ENCODE measurements around the gene TEX2. TPM values are rescaled to one million over a fixed set of nuclear protein-coding genes. Genes with fewer than 3 reads are reported as not detected.
A peak's percentile ranks its signal among the peaks of the same experiment; 100 is the strongest.

TEX2 gene
- total and polyA plus RNA-seq, 9 of the 15 experiments (the other 6 are each of a cell fraction or from before 2014, with no cell fraction given): 4.1 to 27.6 (median 19.3) TPM

- TF ChIP-seq CREB1 (IDR thresholded peaks at IDR 0.05) (peak; percentile 78), CREB1 (CRISPR knock-in tag; IDR thresholded peaks at IDR 0.05) (peak; percentile 58; the same call in 1 of the 2 replicates), HNRNPLL (IDR thresholded peaks at IDR 0.05; ENCODE audit: low read depth, low read length, poor library complexity, severe bottlenecking) (peak; percentile 16), SRSF9 (IDR thresholded peaks at IDR 0.05; ENCODE audit: borderline replicate concordance, low read depth, low read length) (no peak), ZNF121 (CRISPR knock-in tag; conservative IDR thresholded peaks at IDR 0.05) (no peak), TEAD2 (tag; IDR thresholded peaks at IDR 0.05) (no peak), ZNF511 (CRISPR knock-in tag; IDR thresholded peaks at IDR 0.05) (peak; percentile 28; the same call in 1 of the 2 replicates), RBM25 (IDR thresholded peaks at IDR 0.05; ENCODE audit: low read depth, low read length, severe bottlenecking) (no peak), IRF9 (tag; IDR thresholded peaks at IDR 0.05) (no peak), ZNF592 (IDR thresholded peaks at IDR 0.05) (peak; percentile 75), ZNF707 (CRISPR knock-in tag; conservative IDR thresholded peaks at IDR 0.05) (no peak), CSDE1 (IDR thresholded peaks at IDR 0.05) (no peak), CBX5 (IDR thresholded peaks at IDR 0.05; ENCODE audit: borderline replicate concordance, low read depth) (no peak), DPF2 (IDR thresholded peaks at IDR 0.05) (no peak), ZBTB1 (CRISPR knock-in tag; IDR thresholded peaks at IDR 0.05; ENCODE audit: borderline replicate concordance, low read depth) (peak; percentile 12; the same call in 1 of the 2 replicates), EHMT2 (IDR thresholded peaks at IDR 0.05) (no peak), ZBTB9 (CRISPR knock-in tag; IDR thresholded peaks at IDR 0.05) (peak; percentile 58; the same call in 1 of the 2 replicates), ZNF239 (CRISPR knock-in tag; IDR thresholded peaks at IDR 0.05) (no peak), FOXO4 (CRISPR knock-in tag; IDR thresholded peaks at IDR 0.05) (no peak)
These were observed 133.1 kb downstream of the TEX2 start, which contains the start of gene ERN1 (continued) for GRCh38 chr17:64129765-64130558.
